Nephron (organoid): ENCODE measurements around the gene ETV1.

ENCODE experiments used
- H3K27ac Mint-ChIP-seq, 3 experiments: 2 replicates each; pipeline ENCODE4 v1.8.0; 2020; ENCODE audit warnings: mixed read lengths in 3 of 3, mild to moderate bottlenecking in 2 of 3, moderate library complexity in 1 of 3
- H3K27me3 Mint-ChIP-seq: 2 replicates; pipeline ENCODE4 v1.8.0; 2021; ENCODE audit warnings: low read depth, mild to moderate bottlenecking, moderate library complexity, mixed read lengths
- H3K36me3 Mint-ChIP-seq: 2 replicates; pipeline ENCODE4 v1.8.0; 2020; ENCODE audit warnings: low read depth, mixed read lengths
- H3K4me1 Mint-ChIP-seq: 2 replicates; pipeline ENCODE4 v1.8.0; 2020; ENCODE audit warnings: mixed read lengths
- H3K4me3 Mint-ChIP-seq, 3 experiments: 2 replicates each; pipeline ENCODE4 v1.8.0; 2020; ENCODE audit warnings: mild to moderate bottlenecking in 3 of 3, mixed read lengths in 3 of 3, moderate library complexity in 2 of 3
- H3K9me3 Mint-ChIP-seq: 2 replicates; pipeline ENCODE4 v1.8.0; 2020; ENCODE audit warnings: mixed read lengths
- CTCF ChIP-seq, 3 experiments: fragments of 200-600 bp; sonication (generic); IDR thresholded peaks; one replicate each; pipeline ENCODE4 v1.5.0; 2021; ENCODE audit warnings: antibody characterized with exemption in 3 of 3; ENCODE audit not compliant: unreplicated experiment in 3 of 3

ETV1 gene

DNA sequence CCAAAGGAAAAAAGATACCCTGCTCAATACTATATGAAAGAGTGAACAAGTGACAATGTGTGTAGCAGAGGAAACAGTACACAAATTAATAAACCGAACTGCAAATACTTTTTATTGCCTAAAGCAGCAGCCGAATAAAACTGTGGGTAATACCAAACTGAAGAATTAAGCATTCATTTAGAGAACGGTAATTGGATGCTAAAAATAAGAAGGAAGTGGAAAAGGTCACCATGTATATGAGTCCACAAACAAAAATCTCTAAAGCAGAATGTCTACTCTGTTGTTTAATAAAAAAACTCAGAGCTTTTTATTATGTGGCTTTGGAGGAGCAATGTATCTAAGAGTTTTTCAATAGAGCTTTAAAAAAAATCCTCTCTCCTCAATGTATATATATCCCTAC is 87.9 kb downstream of the ETV1 start:
- Mint-ChIP-seq H3K27ac (no peak overlapping the region), H3K4me3 (no peak overlapping the region), H3K27me3 (no peaks in the 10 kb centered on the region), H3K4me1 (no peaks in the 10 kb centered on the region), H3K9me3 (no peaks in the 10 kb centered on the region), H3K36me3 (peaks cover 50% of the 10 kb centered on the region)
- TF ChIP-seq CTCF (IDR thresholded peaks at IDR 0.05; ENCODE audit: unreplicated experiment in 3 of 3) = no peak

GRCh38 chr7:13898957-13899670 is 90.4 kb downstream of the ETV1 start:
- no peak for TF ChIP-seq CTCF (IDR thresholded peaks at IDR 0.05; ENCODE audit: unreplicated experiment in 3 of 3)
- H3K27ac Mint-ChIP-seq = peak overlapping the region in 1 of 3 experiments; percentile 3
- H3K4me1 Mint-ChIP-seq = no peaks in the 10 kb centered on the region
- no peaks in the 10 kb centered on the region for H3K27me3 Mint-ChIP-seq
- no peaks in the 10 kb centered on the region for H3K9me3 Mint-ChIP-seq
- H3K4me3 Mint-ChIP-seq = no peak overlapping the region
- peaks cover 27% of the 10 kb centered on the region for H3K36me3 Mint-ChIP-seq

DNA sequence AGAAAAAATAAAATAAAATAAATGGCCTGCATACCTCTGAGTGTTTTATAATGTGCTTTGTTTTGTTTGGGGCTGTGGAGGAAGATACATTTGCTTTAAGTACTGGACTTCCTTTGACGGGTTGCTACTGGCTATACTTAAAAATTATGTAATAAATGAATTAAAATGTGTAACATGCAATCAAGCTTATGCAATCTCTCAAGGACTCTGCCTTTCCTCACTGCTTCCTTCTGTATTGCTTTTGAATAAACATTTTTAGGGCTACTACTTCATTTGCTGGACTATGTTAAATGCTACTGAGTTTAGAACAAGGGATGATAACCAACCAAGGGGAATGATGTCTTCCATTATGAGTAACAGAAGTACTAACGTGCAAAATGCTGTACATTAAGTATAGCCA is 91.6 kb downstream of the ETV1 start:
- Mint-ChIP-seq H3K4me1 (no peaks in the 10 kb centered on the region), H3K27me3 (no peaks in the 10 kb centered on the region), H3K4me3 (no peak overlapping the region), H3K27ac (no peak overlapping the region), H3K36me3 (peaks cover 30% of the 10 kb centered on the region), H3K9me3 (no peaks in the 10 kb centered on the region)
- TF ChIP-seq CTCF (IDR thresholded peaks at IDR 0.05; ENCODE audit: unreplicated experiment in 3 of 3) = no peak

GRCh38 chr7:13894954-13895353 is 94.5 kb downstream of the ETV1 start:
- TF ChIP-seq CTCF (IDR thresholded peaks at IDR 0.05; ENCODE audit: unreplicated experiment in 3 of 3) = no peak
- H3K4me3 Mint-ChIP-seq = no peak overlapping the region
- H3K27me3 Mint-ChIP-seq = no peaks in the 10 kb centered on the region
- H3K36me3 Mint-ChIP-seq = peaks cover 21% of the 10 kb centered on the region
- H3K4me1 Mint-ChIP-seq = no peaks in the 10 kb centered on the region
- no peaks in the 10 kb centered on the region for H3K9me3 Mint-ChIP-seq
- H3K27ac Mint-ChIP-seq = no peak overlapping the region

GRCh38 chr7:13894377-13894776 is 95.1 kb downstream of the ETV1 start:
- Mint-ChIP-seq H3K27ac (no peak overlapping the region), H3K27me3 (no peaks in the 10 kb centered on the region), H3K4me3 (no peak overlapping the region), H3K36me3 (peaks cover 18% of the 10 kb centered on the region), H3K4me1 (no peaks in the 10 kb centered on the region), H3K9me3 (no peaks in the 10 kb centered on the region)
- no peak for TF ChIP-seq CTCF (IDR thresholded peaks at IDR 0.05; ENCODE audit: unreplicated experiment in 3 of 3)

GRCh38 chr7:13890793-13891192 is 98.7 kb downstream of the ETV1 start:
- no peaks in the 10 kb centered on the region for H3K9me3 Mint-ChIP-seq
- no peak overlapping the region for H3K4me3 Mint-ChIP-seq
- H3K36me3 Mint-ChIP-seq = peaks cover 14% of the 10 kb centered on the region
- H3K4me1 Mint-ChIP-seq = no peaks in the 10 kb centered on the region
- no peak for TF ChIP-seq CTCF (IDR thresholded peaks at IDR 0.05; ENCODE audit: unreplicated experiment in 3 of 3)
- H3K27me3 Mint-ChIP-seq = no peaks in the 10 kb centered on the region
- H3K27ac Mint-ChIP-seq = no peak overlapping the region
